AG08395 (cell line): Measurements from ENCODE around the gene SECTM1.

Source experiments
- DNase-seq: peaks from one replicate; pipeline ENCODE4 v3.0.0; 2012; ENCODE audit warnings: mixed read lengths, low spot score

Gene SECTM1

DNA sequence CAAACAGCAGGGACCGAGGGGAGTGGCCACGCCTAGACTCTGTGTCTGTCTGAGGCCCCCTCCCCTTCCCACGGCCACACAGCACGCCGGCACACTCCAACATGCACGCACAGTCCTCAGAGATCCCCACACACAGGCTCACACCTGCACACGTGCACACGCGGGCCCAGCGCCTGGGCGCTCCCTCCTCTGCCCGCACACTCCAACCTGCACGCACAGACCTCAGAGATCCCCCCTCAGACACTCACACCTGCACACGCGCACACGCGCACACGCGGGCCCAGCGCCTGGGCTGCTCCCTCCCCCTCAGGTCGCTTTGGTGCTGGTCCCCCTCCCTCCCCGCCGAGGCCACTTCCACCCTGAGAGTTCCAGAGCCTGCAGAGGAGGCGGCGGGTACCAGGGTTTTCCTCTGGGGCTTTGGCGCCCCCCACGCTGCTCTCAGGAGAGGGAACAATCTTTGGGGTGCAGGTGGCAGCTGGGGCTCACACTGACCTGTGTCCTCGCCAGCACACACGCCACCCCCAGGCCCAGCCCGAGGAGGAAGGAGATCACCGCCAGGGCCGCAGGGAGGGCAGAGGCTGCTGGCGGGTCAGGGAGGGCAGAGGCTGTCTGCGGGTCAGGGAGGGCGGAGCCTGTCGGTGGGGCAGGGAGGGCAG, 17.7 kb downstream of the SECTM1 start:
- DNase-seq: no peak

DNA sequence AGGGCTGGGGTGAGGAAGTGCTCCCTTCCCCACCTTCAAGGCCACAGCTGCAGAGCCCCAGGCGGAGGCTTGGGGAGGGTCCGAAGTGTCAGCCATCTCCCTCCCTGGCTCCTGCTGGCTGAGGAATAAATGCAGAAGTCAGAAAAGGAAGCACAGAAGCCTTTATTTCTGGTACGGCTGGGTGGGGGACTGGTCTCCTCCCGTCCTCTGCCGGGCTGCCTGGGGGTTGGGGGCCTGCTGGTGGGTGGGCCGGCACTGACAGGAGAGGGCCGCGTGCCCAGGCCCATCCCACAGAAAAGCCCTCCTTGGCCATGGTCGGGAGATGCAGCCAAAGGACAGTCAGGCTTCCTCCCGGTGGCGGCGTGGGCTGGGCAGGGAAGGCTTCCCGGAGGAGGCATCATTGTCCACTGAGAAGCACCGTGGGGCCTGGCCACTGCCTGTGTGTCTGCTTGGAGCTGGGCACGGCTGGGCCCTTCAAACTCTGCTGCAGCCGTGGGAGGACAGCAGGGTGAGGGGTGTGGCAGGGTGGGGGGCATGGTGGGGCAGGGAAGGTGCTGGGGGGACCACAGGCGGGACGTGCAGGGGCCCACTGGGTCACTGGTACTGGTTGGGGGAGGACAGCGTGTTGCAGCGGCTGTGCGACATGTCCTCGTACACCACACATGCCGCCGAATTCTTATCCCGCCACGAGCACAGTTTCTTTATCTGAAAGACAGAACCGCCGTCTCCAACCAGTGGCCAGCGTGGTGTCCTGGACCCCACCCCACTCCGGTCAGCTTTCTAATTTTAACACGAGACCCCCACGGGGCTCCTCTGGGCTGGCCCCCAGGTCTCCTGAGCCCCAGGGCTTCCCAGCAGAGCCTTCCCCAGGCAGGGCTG, 18.6 kb downstream of the SECTM1 start:
- no peak for DNase-seq

- DNase-seq: no peak
Measured at GRCh38 chr17:82314012-82314726, 19.4 kb downstream of the SECTM1 start.

DNA sequence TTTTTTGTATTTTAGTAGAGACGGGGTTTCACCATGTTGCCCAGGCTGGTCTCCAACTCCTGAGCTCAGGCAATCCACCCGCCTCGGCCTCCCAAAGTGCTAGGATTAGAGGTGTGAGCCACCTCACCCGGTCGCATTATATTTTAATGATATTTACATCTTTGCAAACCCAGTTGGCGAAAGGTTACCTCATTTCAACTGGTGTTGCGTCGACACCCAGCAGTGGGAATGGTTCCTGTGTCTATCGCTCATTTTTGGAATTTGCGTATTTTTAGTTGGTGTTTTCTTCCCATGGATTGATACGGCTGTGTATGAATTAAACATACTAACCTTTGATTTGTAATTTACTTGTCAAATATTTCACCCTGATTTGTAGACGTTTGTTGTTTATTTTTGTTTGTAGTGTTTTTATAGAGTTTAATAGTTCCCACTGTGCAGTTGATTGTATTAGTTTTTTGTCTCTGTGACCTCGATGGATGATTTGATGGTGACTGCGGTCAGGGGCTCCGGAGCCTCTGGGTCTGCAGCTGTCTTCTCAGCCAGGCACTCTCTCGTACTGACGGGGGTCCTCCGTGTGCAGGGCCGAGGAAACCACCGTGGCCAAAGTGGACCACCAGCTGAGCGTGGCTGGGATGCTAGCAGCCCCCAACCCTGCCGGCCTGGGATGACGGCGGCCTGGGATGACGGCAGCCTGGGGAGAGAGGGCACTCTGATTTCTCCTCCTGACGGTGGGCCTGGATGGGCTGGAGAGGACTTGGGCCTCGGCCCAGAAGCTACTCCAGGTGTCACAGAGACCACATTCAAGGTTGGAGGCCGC, 20.2 kb downstream of the SECTM1 start:
- no peak for DNase-seq

- DNase-seq: no peak
Measured at GRCh38 chr17:82311971-82312370, 21.6 kb downstream of the SECTM1 start.

DNA sequence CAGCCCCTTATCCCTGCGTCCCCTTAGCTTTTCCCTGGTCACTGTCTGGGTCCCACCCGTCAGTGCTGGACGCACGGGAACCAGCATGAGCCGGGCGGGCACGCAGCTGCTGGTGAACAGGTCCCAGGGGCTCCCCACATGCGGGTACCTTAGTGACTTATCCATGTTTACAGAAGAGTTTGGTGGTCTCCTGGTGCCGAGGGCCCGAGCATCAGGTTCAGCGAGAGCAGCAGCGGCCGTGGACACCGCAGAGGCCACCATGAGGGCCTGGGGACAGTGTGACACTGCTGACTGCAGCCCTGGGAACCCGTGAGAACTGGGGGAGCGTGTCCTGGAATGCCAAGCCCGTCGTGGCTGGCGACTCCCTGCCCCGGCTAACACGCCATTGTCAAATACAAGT, 22.7 kb downstream of the SECTM1 start:
- no peak for DNase-seq

DNA sequence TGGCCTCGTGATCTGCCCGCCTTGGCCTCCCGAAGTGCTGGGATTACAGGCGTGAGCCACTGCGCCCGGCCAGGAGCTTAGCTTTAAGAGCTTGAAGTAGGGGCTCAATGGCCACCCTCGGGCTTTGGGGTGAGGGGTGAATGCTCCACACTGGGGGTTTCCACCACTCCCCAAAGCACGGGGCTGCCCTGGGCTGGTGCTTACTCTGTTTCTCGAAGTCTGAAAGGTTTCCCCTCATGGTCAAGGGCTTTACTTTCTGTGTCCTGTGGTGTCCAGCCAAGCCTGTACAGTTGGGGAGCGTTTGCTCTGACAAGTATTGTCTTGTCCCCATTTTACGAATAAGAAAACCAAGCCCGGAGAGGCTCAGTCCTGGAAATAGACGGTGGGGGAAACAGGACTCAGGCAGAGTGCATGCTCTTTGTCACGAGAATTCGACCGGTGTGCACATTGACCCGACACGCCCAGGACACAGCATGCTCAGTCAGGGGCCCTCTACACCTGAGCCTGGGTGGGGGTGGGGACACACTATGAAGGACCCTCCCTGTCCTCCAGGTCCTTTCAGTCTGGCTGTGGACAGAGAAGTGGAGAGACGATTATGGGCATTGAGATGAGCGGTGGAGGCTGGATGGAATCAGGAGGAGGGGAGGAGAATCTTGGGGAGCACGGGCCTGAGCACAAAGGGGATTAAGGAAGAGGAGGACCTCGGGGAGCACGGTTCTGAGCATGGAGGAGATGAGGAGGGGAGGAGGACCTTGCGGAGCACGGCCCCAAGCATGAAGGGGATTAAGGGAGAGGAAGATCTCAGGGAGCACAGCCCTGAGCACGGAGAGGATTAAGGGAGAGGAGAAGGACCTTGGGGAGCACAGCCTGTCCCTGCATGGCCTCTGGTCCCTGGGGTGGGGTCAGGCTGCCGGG, 23.7 kb downstream of the SECTM1 start:
- no peak for DNase-seq

DNA sequence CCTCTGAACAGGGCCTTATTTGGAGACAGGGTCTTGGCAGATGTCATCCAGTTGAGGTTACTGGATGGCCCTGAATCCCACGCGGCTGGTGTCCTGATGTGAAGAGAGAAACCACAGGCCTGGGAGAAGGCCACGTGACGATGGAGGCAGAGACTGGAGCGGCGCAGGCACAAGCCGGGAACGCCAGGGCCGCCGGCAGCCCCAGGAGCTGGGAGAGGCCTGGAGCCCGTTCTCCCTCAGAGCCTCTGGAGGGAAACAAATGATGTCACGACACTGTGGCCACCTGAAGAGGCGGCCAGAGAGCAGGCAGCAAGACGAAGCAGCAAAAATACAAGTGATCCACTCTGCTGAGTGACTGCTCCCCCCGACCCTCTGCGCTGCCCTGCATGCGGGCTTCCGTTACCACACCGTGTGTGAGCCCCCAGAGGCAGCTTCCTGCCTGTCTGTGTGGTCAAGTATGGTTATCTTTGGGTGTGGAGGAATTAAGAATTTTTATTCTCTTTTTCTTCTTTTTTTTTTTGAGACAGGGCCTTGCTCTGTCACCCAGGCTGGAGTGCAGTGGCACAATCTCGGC, 27.8 kb downstream of the SECTM1 start:
- DNase-seq: peak; percentile 24

- DNase-seq: no peak
Measured at GRCh38 chr17:82304826-82305726, 28.5 kb downstream of the SECTM1 start.

DNA sequence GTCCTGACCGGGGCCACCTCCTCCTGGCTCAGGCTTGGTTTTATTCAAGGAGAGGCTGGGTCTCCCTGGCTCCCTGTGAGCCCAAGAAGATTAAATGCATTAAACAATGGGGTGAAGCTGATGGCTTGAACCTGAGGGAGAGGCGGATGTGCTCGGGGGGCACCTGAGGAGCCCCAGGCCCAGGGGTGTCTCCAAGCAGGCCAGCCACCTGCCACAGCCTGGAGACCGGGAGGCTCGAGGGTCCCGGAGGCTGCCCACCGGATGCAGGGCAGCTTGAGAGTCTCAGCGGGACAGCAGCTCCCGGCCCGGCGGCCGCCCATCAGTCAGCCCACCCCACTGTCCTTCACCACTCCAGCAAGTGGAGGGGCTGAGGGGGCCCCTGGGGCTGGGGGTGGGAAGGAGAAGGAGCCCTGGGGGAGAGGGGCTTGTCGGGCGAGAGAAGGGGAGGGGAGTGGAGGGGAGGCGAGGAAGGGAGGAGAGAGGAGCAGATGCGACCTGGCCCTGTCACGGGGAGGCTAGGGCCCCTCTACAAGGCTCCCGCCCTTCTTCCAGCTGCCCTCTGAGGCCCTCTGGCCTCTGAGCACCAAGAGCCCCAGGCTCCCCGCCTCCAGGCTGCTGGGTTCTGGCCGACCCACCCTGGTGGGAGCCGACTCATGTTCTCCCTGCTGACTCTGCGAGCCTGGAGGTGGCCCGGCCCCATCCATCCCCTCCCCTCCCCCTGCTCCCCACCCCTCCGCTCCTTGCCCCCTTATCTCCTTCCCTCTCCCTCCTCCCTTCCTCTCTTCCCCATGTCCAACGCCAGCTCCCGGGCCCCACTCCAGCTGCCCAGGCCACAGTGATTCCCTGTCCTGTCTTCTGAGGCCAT, 29.4 kb downstream of the SECTM1 start:
- DNase-seq: no peak

DNA sequence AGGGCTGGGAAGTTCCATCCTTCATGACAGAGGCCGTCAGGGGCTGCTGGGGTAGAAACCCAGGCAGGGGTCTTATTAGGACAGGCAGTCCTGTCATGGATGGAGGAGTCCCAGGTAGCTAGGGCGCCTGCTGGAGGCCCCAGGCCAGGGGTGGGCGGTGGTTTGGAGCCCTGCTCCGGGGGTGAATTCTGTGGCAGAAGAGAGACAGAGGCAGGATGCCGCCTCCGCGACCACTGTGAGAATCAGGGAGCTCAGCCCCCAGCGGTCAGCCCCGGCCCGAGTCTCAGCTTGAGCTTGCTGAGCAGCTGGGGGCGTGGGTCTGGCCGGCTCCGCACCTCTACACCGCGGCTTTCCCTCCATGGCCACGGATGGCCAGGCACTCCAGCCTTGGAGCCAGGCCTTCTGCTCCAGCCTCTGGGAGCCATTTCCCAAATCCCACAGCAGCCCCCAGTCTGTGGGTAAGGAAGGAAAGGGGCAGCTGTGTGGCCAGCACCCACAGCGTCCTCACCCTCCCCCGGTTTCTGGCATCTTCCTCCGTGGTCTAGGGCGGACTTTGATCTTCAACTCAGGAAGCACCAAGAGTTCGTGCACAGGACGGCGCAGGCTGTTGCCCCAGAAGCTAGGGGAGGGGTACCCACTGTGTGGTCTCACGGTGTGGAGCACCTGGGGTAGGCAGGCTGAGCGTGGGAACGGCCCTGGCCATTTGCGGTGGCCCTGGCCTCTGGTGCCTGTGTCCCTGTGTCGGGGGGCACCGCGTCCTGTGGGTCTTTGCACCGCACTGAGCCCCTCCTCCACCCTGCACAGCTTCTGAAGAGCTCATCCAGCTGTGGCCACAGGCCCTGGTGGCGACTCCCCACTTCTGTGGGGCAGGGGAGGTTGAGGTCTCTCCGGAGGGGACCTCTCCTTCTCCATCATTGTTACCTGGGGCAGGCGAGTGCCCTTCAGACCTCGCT, 30.3 kb downstream of the SECTM1 start:
- no peak for DNase-seq

DNA sequence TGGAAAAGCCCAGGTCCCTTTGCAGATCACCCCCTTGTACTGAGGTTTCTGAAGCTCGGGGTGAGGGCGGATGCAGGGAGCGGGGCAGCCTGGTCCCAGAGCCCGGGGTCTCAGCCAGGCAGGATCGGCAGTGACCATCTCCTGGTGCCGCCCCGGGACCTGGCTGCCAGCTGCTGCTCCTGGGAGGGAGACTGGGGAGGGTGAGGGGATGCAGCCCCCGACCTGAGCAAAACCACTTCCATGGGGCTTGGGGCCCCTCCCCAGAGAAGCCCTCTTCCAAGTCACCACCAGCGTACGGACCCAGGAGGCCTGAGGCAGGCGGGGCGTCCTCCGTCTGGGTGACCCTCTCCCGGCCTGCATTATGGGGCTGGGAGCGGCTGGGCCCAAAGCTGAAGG, 31.0 kb downstream of the SECTM1 start:
- DNase-seq: no peak

DNA sequence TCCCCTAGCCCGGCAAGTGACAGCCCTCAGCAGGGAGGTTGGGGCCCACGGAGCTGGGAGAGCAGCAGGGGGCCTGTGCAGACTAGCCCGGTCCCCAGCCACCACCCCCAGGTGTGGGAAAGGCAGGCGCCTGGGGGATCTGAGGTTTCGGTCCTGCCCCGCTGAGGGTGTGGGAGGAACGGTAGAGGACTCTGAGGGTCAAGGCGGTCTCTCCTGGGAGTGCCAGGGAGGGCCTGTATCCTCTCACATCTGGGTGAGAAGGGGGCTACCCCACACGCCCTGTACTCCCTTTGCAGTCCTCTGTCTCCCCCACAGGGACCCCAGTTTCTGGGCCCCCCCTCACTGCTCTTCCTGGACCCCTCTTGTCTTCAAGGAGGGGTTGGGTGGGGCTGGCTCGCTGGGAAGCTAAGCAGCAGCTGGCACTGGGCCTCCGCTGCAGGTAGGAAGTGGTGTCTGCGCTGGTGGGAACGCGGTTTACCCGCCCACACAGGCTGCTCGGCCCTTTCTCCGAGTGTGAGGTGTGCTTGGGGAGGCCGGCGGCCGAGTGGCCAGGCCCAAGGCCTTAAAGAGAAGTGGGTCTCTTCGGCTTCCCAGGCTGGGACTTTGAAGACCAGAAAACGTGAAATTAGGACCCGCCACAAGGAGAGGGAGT, 31.5 kb downstream of the SECTM1 start:
- DNase-seq: no peak

- no peak for DNase-seq
Measured at GRCh38 chr17:82301300-82301915, 32.2 kb downstream of the SECTM1 start.

DNA sequence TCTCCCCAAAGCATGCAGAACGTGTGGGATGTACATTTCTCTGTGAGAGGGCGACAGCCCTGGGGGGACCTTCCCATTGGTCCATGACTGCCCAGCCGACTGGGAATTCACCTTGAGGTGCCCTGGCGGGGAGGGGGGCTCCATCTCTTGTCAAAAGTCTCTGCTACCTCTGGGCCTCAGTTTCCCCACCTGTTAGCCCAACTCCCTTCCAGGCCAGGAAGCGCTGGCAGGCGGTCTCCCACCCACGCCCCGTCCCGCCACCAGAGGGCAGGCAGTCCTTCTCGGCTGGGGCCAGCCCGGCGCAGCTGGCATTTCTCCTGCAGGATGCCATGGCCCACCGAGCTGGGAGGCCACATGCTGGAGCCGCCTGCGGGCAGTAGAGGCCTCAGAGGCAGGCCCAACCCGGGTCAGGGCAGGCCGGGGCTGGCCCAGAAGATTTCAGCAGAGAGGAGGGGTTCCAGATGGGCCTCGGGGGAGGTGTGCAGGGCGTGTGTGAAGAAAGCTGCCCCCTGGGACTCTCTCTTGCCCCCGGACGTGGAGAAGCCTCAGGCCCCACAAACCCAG, 32.8 kb downstream of the SECTM1 start:
- DNase-seq: peak; percentile 73

- DNase-seq: no peak
Measured at GRCh38 chr17:82300228-82300627, 33.3 kb downstream of the SECTM1 start.
